Measurements from ENCODE around the gene BTF3. TPM values are rescaled to one million over a fixed set of nuclear protein-coding genes. Genes with fewer than 3 reads are reported as not detected.
"Not testable (repeated sequence)": the region's sequence is repeated elsewhere in the genome, so short reads cannot be mapped to it uniquely, and the experiment has no call there.

BTF3 gene
- total RNA-seq, 1 experiment from 2014 or later = 647 TPM

DNA sequence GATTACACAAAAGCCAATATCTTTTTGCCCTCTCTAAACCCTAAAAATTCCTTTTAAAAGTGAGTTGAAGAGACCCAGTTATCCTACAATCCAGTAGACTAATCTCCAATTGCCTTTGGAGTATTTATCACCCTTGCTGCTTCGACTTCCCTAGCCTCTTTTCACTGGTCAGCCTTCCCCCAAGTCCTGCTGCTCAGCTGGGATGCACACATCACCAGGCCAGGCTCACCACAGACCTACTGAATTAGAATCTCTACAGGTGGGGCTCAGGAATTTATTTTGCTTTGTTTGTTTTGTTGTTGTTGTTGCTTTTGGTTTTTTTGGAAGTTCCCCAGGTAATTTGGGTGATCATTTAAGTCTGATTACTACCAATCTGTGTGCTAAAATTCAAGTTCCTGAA lies 38.1 kb upstream of the BTF3 start:
- Histone ChIP-seq H3K4me3 (ENCODE audit: low read depth in 2 of 2, low read length in 2 of 2) (no peak overlapping the region), H3K27me3 (ENCODE audit: control insufficient read depth, insufficient read depth, low read length) (no peaks in the 10 kb centered on the region), H3K9me3 (ENCODE audit: control insufficient read depth, insufficient read depth, low read depth, low read length) (no peaks in the 10 kb centered on the region), H3K27ac (ENCODE audit: low read length) (no peak overlapping the region), H3K4me1 (ENCODE audit: control insufficient read depth, insufficient read depth, low read length) (no peaks in the 10 kb centered on the region), H3K36me3 (ENCODE audit: control insufficient read depth, insufficient read depth, low read length) (no peaks in the 10 kb centered on the region)
- in situ Hi-C loops (cut with HindIII; ENCODE audit: low pct_unique_long_range_greater_than_20kb, low sequenced_read_pairs) = no loop called here
- ChIA-PET POLR2A (no interaction called here), CTCF (no interaction called here)
- intact Hi-C loops (cut with micrococcal nuclease; ENCODE audit: unreplicated experiment) = no loop called here
- no TSS peak for BruUV-seq (replicated peaks)
- ATAC-seq (no peak), DNase-seq (ENCODE audit: low read depth, low spot score) (no peak)
- TF ChIP-seq, protein P1, sequence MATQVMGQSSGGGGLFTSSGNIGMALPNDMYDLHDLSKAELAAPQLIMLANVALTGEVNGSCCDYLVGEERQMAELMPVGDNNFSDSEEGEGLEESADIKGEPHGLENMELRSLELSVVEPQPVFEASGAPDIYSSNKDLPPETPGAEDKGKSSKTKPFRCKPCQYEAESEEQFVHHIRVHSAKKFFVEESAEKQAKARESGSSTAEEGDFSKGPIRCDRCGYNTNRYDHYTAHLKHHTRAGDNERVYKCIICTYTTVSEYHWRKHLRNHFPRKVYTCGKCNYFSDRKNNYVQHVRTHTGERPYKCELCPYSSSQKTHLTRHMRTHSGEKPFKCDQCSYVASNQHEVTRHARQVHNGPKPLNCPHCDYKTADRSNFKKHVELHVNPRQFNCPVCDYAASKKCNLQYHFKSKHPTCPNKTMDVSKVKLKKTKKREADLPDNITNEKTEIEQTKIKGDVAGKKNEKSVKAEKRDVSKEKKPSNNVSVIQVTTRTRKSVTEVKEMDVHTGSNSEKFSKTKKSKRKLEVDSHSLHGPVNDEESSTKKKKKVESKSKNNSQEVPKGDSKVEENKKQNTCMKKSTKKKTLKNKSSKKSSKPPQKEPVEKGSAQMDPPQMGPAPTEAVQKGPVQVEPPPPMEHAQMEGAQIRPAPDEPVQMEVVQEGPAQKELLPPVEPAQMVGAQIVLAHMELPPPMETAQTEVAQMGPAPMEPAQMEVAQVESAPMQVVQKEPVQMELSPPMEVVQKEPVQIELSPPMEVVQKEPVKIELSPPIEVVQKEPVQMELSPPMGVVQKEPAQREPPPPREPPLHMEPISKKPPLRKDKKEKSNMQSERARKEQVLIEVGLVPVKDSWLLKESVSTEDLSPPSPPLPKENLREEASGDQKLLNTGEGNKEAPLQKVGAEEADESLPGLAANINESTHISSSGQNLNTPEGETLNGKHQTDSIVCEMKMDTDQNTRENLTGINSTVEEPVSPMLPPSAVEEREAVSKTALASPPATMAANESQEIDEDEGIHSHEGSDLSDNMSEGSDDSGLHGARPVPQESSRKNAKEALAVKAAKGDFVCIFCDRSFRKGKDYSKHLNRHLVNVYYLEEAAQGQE (IDR thresholded peaks at IDR 0.05; ENCODE audit: insufficient read depth in 1 of 2, low read depth in 2 of 2, low read length in 1 of 2) = no peak
- TF ChIP-seq SIN3A (IDR thresholded peaks at IDR 0.05; ENCODE audit: borderline replicate concordance, insufficient read depth, low read depth, low read length) (no peak), TCF7L2 (IDR thresholded peaks at IDR 0.05; ENCODE audit: low read depth, low read length) (no peak), POLR2AphosphoS5 (IDR thresholded peaks at IDR 0.05; ENCODE audit: low read depth, low read length) (no peak)
- TF ChIP-seq, protein P2, sequence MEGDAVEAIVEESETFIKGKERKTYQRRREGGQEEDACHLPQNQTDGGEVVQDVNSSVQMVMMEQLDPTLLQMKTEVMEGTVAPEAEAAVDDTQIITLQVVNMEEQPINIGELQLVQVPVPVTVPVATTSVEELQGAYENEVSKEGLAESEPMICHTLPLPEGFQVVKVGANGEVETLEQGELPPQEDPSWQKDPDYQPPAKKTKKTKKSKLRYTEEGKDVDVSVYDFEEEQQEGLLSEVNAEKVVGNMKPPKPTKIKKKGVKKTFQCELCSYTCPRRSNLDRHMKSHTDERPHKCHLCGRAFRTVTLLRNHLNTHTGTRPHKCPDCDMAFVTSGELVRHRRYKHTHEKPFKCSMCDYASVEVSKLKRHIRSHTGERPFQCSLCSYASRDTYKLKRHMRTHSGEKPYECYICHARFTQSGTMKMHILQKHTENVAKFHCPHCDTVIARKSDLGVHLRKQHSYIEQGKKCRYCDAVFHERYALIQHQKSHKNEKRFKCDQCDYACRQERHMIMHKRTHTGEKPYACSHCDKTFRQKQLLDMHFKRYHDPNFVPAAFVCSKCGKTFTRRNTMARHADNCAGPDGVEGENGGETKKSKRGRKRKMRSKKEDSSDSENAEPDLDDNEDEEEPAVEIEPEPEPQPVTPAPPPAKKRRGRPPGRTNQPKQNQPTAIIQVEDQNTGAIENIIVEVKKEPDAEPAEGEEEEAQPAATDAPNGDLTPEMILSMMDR (IDR thresholded peaks at IDR 0.05) = no peak

DNA sequence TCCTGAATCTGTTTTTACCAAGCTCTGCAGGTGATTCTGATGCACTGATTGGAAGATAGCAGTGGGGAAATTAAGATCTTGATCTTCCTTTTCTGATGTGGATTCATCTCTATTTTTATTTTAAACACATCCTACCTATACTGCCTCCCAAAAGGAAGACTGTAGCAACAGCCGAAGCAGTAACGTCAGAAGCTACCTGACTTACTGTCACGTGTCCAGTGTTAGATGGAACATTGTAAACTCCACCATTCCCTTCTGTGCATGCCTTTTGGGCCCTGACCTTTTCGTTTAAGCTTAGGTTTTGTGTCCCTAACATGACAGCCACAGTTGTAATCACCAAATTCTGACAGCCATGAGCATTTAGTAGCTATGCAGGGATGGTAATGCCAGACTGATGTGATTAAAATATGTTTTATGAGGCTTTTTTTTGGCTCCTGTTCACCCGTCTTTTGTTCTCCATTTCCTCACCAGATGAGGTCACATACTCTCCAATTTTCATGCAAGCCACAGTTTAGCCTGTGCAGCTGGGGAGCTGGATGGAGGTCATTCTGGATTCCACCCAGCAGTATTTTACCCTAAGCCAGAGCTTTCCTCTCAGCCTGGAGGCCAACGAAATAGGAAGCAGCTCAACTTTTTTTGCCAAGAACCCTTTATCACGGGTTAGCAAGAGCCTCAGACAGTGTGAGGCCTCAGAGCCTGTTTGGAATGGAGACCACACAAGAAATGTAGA lies 34.1 kb upstream of the BTF3 start:
- Histone ChIP-seq H3K27ac (ENCODE audit: low read length) (no peak overlapping the region), H3K36me3 (ENCODE audit: control insufficient read depth, insufficient read depth, low read length) (no peaks in the 10 kb centered on the region), H3K9me3 (ENCODE audit: control insufficient read depth, insufficient read depth, low read depth, low read length) (no peaks in the 10 kb centered on the region), H3K4me1 (ENCODE audit: control insufficient read depth, insufficient read depth, low read length) (no peaks in the 10 kb centered on the region), H3K27me3 (ENCODE audit: control insufficient read depth, insufficient read depth, low read length) (peaks cover 2% of the 10 kb centered on the region; the same call in 1 of the 2 replicates), H3K4me3 (ENCODE audit: low read depth in 2 of 2, low read length in 2 of 2) (no peak overlapping the region)
- POLR2A ChIA-PET = no interaction called here
- BruUV-seq (replicated peaks) = no TSS peak
- ATAC-seq (no peak), DNase-seq (ENCODE audit: low read depth, low spot score) (no peak)
- in situ Hi-C loops (cut with HindIII; ENCODE audit: low pct_unique_long_range_greater_than_20kb, low sequenced_read_pairs) = no loop called here
- CTCF ChIA-PET = interaction anchor here (0.7 to 1.0 kb wide), 2 partner anchors 10 to 473 kb away, joined by 7 to 8 read pairs; no protein-coding TSS in a partner anchor
- TF ChIP-seq SIN3A (IDR thresholded peaks at IDR 0.05; ENCODE audit: borderline replicate concordance, insufficient read depth, low read depth, low read length) (no peak), POLR2AphosphoS5 (IDR thresholded peaks at IDR 0.05; ENCODE audit: low read depth, low read length) (no peak), TCF7L2 (IDR thresholded peaks at IDR 0.05; ENCODE audit: low read depth, low read length) (no peak)
- TF ChIP-seq, protein P1 (IDR thresholded peaks at IDR 0.05; ENCODE audit: insufficient read depth in 1 of 2, low read depth in 2 of 2, low read length in 1 of 2) = no peak
- TF ChIP-seq, protein P2 (IDR thresholded peaks at IDR 0.05) = no peak
- intact Hi-C loops (cut with micrococcal nuclease; ENCODE audit: unreplicated experiment) = no loop called here

DNA sequence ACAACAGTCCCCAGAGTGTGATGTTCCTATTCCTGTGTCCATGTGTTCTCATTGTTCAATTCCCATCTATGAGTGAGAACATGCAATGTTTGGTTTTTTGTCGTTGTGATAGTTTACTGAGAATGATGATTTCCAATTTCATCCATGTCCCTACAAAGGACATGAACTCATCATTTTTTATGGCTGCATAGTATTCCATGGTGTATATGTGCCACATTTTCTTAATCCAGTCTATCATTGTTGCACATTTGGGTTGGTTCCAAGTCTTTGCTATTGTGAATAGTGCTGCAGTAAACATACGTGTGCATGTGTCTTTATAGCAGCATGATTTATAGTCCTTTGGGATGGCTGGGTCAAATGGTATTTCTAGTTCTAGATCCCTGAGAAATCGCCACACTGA lies 29.6 kb upstream of the BTF3 start:
- H3K4me1 ChIP-seq (ENCODE audit: control insufficient read depth, insufficient read depth, low read length); in situ Hi-C loops (cut with HindIII; ENCODE audit: low pct_unique_long_range_greater_than_20kb, low sequenced_read_pairs); H3K4me3 ChIP-seq (ENCODE audit: low read depth in 2 of 2, low read length in 2 of 2); H3K27ac ChIP-seq (ENCODE audit: low read length); H3K27me3 ChIP-seq (ENCODE audit: control insufficient read depth, insufficient read depth, low read length); H3K36me3 ChIP-seq (ENCODE audit: control insufficient read depth, insufficient read depth, low read length); H3K9me3 ChIP-seq (ENCODE audit: control insufficient read depth, insufficient read depth, low read depth, low read length); POLR2A ChIA-PET; intact Hi-C loops (cut with micrococcal nuclease; ENCODE audit: unreplicated experiment); DNase-seq (ENCODE audit: low read depth, low spot score); ATAC-seq; BruUV-seq (replicated peaks); CTCF ChIA-PET: not testable (repeated sequence)

Measured in Panc1 (cell line).